Measurements from ENCODE around the gene PRPF19.

The PRPF19 gene

DNA sequence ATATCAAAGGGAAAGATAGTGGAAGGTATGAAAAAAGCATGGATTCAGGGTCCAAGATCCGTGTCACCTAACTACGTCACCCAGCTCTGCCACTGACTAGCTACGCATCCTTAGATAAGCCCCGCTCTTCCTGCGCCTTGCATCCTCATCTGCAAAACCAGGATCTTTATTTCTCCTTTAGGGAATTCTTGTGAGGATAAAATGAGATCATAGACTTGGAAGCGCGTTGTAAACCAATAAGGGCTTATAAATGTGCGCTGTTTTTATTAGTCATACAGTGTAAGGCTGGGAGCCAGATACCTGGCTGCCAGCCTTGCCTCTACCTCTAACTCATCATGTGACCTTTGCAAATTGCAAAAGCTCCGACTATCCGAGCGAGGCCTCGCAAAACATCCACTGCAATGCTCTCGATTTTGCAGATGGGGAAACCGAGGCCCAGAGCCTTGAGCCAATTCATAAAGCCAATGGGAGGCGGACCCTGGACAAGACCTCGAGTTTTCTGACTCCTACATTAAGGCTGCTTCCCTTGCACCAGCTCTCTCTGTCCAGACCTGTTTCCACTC is 753 bp downstream of the PRPF19 start:
- no peak for DNase-seq (ENCODE audit: low read depth in 2 of 2)

DNA sequence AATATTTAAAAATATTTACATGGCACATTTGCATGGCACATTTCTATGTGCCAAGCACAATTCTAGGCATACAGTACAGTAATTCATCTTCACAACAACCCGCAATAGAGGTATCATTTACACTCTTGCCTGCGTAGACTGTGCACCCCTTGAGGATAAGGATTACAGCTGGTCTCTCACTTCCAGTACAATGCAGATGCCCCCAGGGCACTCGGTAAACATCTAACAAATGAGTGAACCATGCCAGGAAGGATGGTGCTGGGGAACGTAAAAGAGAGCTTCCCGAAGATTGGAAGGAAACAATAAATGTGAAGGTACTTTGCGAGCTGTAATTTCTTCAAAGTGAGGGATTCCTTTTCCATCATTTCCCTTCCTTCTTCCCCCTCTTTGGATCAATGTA is 1.3 kb downstream of the PRPF19 start:
- no peak for DNase-seq (ENCODE audit: low read depth in 2 of 2)

DNA sequence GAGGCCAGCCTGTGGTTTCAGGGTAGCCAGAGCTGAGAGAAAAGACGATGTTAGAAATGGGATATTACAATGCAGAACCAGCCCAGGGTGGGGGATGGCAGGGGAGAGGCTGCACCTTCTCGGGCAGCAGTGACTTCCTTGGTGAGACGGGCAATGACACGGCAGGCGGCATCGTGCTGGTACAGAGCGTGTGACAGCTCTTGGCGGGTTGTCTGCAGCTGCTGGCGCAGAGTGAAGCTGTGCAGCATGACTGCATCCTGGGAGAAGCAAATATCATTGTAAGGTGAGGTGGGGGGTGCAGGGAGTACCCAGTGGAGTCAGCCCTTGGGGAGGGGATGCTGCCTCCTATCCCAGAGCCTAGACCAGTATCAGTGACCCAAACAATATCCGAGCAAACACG is 3.8 kb downstream of the PRPF19 start:
- no peak for DNase-seq (ENCODE audit: low read depth in 2 of 2)

DNA sequence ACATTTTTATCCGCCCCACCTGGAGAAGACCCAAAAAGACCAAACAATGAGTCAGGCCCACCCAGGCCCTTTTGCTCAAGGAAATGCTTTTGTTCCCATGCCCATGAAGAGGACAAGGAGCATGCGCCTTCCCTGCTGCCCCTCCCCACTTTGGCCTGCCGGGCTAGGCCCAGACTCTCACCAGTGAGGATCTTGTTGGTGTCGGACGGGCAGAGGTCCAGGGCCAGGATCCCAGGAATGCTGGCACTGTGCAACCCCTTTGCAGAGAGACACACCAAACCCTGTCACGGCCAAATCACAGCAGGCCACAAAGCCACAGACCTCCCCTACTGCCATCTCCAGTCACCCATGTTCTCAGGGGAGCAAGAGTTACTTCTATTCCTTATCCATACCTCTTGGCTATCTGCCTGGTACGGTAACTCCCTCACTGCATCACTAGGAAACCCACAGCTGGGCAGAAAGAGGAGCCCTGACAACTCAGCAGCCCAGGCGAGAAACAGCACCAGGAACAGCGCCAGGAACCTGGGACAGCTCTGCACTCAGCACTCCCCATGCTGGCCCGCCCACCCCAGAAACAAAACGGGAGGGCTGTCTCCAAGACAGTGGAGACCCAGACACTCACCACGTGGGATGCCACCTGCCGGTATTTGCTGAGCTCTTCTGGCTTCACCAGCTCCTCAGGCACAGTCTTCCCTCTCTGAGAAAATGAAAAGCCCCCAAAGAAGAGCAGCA is 5.5 kb downstream of the PRPF19 start:
- no peak for DNase-seq (ENCODE audit: low read depth in 2 of 2)

DNA sequence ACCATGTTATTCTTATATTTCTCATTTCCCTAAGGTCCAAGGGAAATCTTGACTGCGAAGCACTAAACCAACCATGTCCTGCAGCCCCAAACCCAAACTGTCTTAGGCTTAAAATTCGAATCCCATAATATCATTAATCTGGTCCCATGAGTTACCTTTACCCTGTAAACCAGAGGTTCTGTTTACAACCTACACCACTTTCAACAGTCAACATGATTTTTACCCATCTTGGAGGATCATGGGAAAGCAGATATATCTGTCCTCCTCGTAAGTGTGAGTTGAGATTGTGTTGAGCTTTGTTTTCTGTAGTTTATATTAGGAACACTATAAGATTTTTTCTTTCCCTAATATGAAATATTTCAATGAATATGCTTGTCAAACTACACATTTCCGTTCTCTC is 6.4 kb downstream of the PRPF19 start:
- DNase-seq (ENCODE audit: low read depth in 2 of 2): no peak

DNA sequence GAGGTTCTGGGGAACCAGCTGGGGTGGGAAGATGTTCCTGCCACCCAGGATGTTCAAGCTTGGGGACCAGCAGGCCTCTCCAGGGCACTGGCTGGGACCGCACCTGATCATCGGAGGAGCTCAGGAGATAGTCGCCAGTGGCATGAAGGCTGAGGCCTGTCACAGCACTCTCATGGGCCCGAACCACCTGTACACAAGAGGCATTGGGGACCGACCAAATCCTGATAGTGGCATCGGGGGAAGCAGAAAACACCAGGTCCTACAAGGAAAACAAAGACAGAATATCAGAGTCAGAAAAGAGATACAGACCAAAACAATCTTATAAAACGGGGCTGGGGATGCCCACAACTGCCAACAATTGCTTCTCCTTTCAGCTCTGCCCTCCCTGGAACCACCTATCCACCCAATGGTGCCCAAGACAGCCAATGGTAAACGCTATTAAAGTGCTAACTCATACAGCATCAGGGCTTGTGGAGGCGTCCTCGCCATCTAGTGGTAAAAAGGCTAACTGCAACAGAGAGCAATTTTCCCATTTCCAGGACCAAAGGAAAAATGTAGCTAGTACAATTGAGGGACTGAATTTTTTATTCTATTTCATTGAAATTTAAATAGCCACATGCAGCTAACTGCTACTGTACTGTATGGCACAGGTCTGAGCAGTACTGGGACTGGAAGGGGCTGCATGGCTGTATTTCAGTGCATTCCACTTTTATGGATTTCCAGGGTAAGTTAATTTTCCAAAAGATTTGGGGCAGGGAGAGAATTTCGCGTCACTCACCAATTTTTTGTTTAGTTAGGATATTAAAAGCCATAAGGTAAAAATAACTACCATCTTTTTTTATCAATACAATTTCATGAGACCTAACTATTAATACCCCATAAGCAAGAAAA is 7.1 kb downstream of the PRPF19 start:
- DNase-seq (ENCODE audit: low read depth in 2 of 2): no peak

DNA sequence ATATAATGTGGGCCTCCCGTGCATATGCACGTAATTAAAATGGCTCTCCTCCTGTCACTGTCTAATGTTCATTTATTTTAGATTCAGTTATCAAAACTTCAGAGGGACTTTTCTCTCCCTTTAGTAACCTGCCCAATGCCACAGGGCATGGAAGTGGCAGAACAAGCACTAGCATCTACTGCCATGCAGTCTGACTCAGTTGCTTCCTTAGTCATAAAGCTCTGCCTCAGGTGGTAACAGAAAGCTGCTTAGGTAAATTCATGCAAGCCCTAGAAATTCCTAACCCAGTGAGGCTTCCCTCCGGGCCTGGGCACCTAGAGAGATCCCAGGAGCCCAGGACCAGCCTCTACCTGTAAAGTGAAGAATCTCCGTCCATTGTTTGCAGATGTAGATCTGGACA is 8.9 kb downstream of the PRPF19 start:
- no peak for DNase-seq (ENCODE audit: low read depth in 2 of 2)

DNA sequence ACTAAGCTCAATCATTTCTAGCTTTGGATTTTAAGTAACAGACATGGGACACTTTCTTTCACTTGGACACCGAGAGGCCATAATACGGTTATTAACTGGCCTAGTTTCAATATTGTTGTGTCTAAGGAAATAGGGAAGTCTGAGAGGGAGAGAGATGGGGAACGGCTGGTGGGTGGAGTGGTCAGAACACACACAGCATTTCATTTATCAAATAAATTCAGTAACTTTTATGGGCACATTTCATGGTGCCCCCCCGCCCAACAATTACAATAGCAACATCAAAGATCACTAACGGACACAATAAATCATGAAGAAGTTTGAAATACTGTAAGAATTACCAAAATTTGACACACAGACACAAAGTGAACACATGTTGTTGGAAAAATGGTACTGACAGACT is 10.7 kb downstream of the PRPF19 start:
- no peak for DNase-seq (ENCODE audit: low read depth in 2 of 2)

DNA sequence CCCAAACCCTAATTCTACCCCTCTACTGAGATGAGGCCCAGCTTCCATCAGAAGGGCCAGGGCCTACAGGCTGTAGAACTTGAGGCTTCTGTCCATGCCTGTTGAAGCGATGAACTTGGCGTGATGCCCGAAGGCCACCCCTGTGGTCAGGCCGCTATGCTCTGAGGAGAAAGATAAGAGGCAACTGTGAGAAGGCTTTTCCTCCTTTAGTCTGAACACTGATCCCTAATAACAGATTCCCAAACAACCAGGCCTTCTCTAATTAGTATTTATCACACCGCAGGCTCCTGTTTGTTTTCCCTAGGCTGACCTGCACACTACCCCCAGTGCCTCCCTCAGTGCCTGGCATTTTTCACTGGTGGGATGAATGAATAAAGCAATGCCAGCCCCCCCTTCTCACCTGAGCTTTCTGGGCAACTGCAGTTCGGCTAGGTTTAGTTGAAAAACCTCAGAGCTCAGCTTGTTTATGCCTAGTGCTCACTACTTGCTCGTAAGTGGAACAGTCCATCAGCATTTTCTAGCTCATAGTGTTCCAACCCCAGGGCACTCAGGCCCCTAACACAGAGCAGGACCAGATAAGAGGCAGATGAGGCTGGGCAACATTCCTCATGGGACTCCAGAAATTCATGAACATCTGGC is 15.2 kb downstream of the PRPF19 start:
- DNase-seq (ENCODE audit: low read depth in 2 of 2): no peak

DNA sequence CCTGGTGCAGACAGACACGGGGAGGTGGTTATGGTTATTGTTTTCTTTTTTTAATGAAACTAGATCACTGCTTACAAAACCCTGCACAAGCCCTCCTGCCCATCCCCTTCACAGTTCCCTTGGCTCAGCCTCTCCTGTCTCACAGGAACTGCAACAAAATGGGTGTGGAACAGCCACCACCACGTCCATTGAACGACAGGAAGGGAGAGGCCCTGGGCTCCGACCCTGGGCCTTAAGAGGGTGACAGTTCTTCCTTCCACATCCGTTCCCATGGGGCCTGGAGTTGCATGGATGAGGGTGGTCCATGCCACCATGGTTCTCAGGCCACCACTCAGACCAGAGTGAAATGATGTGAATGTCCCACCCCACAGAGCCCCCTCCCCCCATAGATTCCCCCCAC is 15.7 kb downstream of the PRPF19 start:
- no peak for DNase-seq (ENCODE audit: low read depth in 2 of 2)

DNA sequence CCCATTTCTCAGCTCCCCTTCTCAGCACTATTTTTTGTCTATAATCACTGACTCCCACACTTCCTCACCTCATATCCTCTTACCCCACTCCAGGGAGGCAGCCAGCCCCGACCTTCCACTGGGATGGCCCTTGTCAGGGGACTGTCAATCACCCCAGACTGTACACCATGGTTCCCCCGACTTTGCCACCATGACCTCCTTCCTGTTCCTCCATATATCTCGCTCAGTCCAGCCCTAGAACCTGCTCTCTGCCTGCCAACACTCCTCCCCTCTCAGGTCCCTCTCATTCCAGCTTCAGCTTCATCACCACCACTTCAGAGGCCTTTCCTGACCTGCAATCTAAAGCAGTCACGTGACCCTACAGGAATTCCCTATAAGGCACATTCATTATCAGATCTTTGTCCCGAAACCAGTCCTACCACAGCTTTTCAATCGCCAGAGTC is 16.5 kb downstream of the PRPF19 start:
- no peak for DNase-seq (ENCODE audit: low read depth in 2 of 2)

DNA sequence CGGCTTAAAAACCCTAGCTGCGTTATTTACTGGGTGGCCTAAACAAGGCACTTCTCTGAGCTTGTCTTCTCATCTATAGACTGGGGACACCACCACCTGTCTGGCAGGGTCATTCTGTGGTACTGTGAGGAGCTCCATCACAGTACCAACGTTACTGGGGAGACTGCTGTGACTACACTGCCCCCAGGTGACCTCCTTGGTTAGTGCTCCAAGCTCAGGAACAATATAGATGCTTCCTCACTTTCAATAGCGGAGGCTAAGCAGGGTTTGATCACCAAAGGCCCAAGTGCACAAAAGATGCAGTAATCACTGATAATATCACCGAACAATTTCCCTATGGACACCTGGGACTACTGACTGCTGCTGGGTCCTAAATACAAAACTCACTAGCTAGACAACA is 18.8 kb downstream of the PRPF19 start:
- DNase-seq (ENCODE audit: low read depth in 2 of 2): no peak

DNA sequence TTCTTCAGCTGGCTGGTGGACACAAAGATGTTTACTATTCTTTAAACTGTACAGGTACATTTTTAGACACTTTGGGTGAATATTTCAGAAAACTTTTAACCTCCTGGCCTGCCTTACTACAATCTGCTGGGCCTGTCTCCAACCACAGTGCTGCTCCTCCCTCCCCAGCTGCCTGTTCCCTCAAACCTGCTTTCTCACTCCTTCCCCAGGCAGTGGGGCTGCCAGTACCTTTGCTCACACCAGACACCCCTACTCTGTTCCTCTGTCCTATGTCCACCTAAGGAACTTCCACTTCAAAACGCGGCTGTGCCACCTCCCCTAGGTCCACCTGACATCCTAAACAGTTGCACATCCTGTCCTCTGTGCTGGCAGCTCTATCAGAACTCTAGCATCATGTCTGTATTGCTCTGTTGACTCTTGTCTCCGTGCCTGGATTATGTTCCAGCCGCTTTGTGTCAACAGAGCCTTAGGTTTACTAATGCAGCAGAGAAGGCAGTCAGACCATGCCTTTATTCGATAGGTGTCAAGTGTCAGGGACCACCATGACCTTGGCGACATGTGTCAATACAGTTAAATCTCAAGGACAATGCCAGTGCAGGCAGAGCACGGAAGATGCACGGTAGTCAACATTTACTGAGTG is 25.6 kb downstream of the PRPF19 start:
- no peak for DNase-seq (ENCODE audit: low read depth in 2 of 2)

DNA sequence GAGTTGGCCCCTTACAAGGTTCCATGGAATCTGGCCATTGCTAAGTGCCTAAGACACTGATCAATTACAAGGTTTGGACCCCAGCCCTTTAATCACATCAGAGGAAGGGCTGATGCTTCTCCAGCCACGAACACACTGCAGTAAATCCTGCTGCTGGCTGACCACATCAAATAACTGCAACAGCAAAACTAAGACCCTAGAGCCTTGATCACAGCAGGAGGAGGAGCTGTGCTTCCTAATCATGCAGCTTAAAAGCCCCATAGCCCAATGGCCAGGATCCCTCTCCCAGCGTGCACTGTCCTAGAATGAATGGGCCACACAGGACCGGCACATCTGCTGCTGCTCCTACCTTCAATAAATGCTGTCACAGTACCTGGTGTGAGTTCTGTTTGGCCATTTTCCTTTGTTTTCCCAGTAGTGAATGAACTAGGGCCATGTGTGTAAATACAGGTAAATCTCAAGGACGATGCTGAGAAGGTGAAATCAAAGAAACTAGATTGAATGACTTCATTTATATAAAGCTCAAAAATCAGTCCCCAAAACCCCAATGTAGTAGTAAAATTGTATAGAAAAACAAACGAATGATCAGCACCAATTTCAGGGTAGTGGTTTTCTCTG is 26.3 kb downstream of the PRPF19 start:
- DNase-seq (ENCODE audit: low read depth in 2 of 2): no peak

DNA sequence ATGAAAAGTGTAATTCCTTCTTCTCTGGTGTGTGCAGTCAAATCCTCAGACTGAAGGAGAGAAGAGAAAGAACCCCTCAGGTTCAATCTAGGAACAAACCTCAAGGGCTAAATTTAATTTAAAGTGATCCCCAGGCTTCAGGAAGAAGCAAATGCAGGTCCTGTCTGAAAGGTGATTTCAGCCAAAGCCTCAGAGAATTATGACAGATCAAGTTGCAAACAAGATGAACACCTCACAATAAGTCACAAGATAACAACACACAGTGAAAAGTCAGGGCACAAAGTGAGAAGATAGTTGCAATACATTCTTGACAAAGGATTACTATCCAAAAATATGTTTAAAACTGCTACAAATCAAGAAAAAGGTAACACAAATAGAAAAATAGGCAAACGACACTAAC is 27.3 kb downstream of the PRPF19 start:
- no peak for DNase-seq (ENCODE audit: low read depth in 2 of 2)

DNA sequence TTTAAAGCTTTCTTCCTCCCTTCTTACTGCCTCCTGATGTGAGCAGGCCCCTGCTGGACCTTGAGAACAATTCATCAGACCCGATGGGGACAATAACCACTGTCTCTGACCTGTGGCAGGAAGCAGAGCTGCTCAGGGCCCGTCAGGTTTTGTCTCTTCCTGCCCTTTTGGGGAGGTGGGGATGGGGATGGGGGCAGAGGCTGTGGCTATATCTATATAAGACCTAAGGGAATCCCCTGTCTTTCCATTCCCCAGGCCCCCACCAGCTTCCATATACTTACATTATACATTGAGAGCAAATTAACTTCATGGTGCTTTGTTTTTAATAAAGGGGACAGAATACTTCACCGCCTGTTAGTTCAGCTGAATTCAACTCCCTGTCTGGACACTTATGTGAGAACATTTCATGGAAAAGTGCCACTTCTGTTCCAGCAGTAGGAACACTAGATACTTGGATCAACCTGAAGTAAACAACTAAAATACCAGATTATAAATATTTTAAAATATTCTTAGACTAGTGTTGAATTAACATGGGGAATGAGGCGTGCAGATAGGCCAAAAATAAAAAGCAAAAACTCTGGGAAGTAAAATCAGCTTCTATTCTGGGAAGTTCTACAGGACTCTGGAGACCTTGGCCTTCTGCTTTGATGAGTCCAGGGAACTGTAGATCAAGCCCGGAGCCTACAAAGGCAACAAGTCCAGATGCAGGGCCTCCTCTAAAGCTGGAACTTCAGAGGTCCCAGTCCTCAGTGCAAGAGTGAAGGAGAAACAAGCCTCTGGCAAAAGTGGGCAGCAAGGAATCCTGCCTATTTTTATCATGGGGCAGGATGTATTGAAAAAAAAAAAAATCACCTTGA is 27.9 kb downstream of the PRPF19 start:
- no peak for DNase-seq (ENCODE audit: low read depth in 2 of 2)

DNA sequence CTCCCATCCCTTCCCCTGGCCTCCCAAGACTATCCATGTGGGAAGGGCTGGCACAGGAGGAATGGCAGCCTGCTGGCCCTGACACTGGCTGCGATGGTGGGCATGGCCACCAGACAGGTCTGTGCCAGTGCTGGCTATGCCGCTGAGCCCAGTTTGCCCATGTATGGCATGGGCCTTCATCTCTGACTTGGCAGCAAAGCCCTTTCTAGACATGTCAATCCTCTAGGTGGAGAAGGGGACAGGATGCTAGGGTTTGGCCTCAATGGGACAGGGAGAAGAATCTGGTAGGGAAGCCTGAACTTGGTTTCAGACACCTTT is 30.3 kb downstream of the PRPF19 start:
- no peak for DNase-seq (ENCODE audit: low read depth in 2 of 2)

DNA sequence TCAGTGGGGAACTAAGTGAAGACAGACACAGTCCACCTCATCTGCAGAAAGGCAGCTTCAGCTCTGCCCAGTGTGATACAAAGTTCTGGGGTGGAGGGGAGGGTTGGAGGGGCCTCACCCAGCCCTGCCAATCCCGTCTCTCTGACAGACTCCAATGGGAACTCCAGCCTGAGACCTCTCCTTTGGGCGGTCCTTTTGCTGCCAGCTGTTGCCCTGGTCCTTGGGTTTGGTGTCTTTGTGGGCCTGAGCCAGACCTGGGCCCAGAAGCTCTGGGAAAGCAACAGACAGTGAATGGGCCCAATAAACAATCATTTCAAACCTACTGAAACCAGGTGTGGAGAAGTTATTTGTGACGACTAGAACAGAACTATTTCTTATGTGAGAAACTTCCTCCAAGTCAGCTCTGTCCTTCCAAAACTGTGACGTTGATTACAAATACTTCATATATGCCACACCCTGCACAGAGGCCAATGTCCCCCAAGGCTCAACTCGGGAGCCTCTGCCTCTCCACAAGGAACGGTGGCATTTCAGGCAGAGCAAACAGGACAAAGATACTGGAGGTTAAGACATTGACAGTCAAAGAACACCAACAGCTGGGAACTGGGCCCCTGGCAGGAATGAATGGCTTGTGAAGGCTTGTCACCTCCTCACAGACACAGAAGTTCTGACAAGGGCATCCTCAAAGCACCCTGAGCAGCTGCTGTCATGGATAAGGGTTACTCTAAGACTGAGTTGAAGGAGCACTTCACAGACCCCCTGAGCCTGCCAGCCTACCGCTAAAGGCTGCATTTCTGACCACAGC is 30.8 kb downstream of the PRPF19 start:
- DNase-seq (ENCODE audit: low read depth in 2 of 2): no peak

DNA sequence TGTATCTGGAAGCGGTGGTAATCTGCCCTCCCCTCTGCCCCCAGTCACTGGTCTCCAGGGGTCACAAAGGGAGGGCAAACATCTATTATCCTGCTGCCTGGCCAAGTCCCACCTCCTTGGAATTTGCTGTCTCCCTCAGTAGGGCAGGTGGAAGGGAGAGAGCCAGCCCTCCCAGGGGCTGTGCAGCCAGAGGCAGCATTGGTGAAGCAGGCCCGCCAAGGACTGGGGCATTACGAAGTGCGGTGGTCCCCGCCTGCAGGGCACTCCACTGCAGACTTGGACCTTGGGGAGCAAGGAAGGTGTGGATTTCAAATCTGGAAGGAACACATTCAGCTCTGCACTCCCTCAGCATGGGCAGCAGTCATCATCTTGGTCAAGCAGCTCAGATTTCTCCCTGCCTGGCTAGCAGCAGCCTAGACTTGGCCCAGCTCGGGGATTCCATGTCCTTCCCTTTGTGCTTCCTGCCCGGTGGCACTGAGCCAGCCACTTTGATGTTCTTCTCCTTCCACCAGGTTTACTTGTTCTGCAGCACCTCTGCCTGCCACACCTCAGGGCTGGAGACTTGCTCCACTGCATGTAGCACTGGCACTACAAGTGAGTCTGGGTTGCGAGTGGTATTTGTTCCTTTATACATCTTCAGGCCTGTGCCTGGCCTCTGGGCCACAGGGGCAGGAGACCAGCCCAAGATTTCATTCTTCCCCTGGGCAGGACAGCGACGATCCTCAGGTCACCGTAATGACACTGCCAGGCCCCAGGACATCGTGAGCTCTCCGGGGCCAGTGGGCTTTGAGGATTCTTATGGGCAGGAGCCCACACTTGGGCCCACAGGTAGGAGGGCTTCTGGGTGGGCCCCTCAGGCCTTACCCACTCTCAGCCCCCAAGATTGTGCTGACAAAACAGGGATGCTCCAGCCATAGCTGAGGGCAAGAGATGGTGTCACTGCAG is 31.7 kb downstream of the PRPF19 start:
- DNase-seq (ENCODE audit: low read depth in 2 of 2): no peak

Data from stimulated activated CD8-positive, alpha-beta memory T cell treated with anti-CD3 and anti-CD28 coated beads, Interleukin-15, amount 100 ng/mL, for 48 hours (primary cell).